ENCODE measurements around the gene ADAMTS2.

The ADAMTS2 gene

DNA sequence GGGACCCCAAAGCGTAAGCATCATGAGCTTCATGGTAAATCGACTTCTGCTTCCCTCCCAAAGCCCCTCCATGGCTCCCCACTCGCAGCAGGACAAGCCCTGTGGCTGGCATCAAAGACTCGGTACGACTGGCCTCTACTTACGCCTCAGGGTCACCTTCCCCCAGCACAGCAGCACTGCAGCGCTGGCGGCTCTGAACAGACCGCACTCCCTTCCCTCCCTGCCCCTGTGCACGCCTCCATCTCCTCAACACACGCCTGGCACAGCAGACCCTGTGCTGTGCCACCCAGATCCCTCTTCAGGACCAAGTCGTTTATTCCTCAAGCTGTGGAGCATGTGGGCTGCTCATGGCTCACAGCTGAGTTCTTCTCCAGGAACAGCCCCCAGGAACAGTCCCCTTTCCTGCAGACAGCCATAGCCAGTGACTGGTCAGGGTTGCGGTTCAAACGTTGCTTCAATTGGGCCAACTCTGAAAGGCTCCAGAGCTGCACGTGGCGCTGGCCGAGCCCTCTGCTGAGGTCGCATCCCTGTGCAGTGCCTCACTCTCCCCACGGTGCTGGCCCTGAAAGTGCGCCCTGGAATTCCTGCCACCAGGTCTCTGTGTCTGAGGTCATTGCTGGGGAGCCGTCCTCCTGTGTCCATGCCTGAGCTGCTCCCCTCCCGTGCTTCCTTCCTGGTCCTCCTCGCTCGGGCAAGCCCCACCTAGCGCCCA lies 197.1 kb downstream of the ADAMTS2 start:
- no peak overlapping the region for H3K4me3 ChIP-seq (ENCODE audit: low read depth, low read length)
- no peak for DNase-seq (ENCODE audit: low read depth)

- DNase-seq (ENCODE audit: low read depth), result no peak
- H3K4me3 ChIP-seq (ENCODE audit: low read depth, low read length), result no peak overlapping the region
These were observed 199.0 kb downstream of the ADAMTS2 start for GRCh38 chr5:179146277-179146676.

- no peak overlapping the region for H3K4me3 ChIP-seq (ENCODE audit: low read depth, low read length)
- DNase-seq (ENCODE audit: low read depth), result no peak
These were observed 201.8 kb downstream of the ADAMTS2 start for GRCh38 chr5:179143446-179143845.

DNA sequence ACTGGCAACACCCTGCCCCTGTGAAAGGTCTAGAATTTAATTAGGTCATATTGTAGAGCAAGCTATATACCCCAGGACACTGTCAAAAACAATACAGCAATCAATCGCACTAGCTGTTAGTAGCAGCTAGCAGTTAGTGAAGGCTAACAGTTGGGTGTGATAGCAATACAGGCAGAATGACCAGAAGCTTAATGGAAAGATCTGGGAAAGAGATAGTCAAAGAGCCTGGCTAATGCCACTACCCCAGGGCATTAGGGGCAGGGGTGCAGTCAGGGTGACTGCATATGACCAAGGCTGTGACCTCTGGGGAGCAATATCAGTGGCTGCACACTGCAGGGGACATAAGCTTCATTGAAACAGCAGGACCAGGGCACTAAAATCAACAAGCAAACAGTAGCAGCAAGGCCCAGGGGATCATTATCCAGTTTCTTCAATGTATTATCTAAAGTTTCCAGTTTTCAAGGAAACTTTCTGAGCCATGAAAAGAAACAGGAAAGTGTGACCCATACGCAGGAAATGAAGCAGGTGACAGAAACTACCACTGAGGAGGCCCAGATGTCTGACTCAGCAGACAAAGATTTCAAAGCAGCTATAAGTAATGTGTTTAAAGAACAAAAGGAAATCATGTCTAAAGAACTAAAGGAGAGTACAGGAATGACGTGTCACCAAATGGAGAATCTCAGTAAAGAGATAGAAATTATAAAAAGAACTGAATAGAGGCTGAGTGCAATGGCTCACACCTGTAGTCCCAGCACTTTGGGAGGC lies 202.6 kb downstream of the ADAMTS2 start:
- DNase-seq (ENCODE audit: low read depth), result peak; percentile 23
- no peak overlapping the region for H3K4me3 ChIP-seq (ENCODE audit: low read depth, low read length)

DNA sequence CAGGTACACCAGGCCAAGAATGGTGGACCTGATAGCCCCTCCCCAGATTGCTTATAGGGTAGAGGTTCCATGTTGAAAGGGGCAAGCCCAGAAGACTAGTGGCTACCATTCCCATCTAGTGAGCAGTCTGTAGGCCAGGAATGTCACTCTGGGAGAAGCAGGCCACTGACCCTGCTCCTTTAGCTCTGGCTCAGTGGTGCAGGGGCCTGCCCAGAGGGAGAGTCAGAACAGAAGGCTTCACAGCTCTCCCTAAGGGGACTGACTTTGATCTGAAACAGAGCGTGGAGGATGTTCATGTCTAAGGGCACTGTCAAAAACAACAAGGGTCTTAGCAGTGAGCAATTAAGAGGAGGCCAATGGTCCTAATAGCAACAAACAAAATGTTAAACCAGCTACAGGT lies 203.4 kb downstream of the ADAMTS2 start:
- no peak for DNase-seq (ENCODE audit: low read depth)
- no peak overlapping the region for H3K4me3 ChIP-seq (ENCODE audit: low read depth, low read length)

DNA sequence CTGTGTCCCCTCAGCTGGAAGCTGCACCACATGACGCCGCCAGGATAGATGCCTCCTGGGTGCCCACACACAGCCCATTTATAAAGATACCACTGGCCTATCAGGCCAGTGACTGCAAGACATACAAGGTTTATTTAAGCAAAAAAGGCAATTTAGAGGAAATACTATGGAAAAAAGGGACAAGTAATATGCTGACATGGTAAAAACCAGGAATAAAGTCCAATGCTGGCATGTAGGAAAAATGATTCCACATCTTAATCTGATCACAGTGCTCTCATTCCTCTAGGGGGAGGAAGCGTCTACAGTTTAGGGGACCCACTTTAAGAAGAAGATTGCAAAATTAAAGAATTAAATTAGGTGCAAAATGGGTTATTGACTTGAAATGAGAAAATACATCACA lies 205.0 kb downstream of the ADAMTS2 start:
- DNase-seq (ENCODE audit: low read depth), result no peak

GRCh38 chr5:179139936-179140235 lies 205.4 kb downstream of the ADAMTS2 start:
- no peak for DNase-seq (ENCODE audit: low read depth)

More for the DNA sequence above, 205.0 kb downstream of the ADAMTS2 start:
- no peak overlapping the region for H3K4me3 ChIP-seq (ENCODE audit: low read depth, low read length)

DNA sequence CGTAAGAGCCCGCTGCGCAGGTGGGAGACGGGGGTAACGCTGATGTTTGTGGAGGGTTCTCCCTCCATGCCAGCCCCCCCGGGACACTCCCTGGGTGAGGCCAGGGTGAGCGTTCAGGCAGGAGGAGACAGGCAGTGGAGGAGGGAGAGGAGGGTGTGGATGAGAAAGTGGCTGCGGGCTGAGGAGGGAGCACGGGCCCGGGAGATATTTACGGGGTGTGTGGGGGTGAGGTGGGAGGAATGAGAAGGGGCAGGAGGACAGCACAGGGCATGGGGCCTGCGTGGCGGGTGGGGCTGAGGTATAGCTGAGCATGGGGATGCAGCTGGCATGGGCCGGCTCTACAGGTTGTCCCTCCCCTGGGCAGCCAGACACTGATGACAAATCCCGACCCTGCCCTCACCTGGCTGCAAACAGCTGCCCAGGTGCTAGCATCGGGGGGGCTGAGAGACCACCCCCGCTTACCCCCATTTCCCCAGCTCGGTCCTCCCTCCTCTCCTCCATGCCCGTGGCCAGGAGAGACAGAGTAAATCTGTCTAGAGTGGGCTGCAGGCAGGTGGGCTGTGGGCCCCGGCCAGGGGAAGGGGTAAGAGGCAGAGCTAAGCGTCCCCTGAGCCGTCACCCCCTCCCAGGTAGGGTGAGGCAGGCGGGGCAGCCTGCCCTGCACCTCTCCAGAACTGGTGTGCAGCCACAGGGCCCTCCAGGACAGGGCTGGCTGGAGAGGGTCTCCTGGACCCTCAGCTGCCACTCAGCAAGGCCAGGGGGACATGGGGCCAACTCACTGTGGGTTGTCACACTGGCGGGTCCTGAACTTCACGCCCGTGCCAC lies 205.9 kb downstream of the ADAMTS2 start:
- H3K4me3 ChIP-seq (ENCODE audit: low read depth, low read length), result no peak overlapping the region
- no peak for DNase-seq (ENCODE audit: low read depth)

More at GRCh38 chr5:179139936-179140235, 205.4 kb downstream of the ADAMTS2 start:
- no peak overlapping the region for H3K4me3 ChIP-seq (ENCODE audit: low read depth, low read length)

GRCh38 chr5:179138568-179138925 lies 206.7 kb downstream of the ADAMTS2 start:
- no peak overlapping the region for H3K4me3 ChIP-seq (ENCODE audit: low read depth, low read length)
- DNase-seq (ENCODE audit: low read depth), result no peak

GRCh38 chr5:179137643-179138567 lies 207.4 kb downstream of the ADAMTS2 start:
- no peak overlapping the region for H3K4me3 ChIP-seq (ENCODE audit: low read depth, low read length)
- no peak for DNase-seq (ENCODE audit: low read depth)

DNA sequence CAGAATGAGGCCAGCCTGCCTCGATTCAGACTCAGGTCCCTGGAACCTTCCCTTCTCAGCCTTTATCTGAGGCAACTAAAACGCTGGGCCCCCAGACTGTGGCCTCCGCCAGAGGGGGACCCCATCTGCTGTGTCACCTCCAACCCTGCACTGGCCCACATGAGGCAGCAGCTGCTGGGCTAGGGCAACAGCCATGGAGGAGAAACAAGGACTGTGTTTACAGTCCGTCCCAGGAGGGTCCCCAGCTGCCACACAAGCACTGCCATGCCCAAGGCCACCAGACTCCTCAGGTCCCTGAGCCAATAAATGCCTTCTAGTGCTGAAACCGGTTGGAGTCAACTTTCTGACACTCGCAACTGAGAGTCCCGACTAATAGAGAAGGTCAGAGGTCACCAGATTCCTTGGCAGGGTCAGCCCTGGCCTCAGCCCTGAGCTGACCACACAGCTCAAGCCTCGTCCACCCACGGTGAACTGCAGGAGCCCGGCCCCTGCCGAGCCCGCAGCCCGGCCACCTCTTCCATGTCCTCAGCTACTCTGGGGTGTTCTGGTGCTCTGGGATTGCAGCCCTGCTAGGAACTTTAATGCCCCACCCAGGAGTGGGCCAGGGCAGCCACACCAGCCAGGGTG lies 208.1 kb downstream of the ADAMTS2 start:
- DNase-seq (ENCODE audit: low read depth), result no peak
- no peak overlapping the region for H3K4me3 ChIP-seq (ENCODE audit: low read depth, low read length)

DNA sequence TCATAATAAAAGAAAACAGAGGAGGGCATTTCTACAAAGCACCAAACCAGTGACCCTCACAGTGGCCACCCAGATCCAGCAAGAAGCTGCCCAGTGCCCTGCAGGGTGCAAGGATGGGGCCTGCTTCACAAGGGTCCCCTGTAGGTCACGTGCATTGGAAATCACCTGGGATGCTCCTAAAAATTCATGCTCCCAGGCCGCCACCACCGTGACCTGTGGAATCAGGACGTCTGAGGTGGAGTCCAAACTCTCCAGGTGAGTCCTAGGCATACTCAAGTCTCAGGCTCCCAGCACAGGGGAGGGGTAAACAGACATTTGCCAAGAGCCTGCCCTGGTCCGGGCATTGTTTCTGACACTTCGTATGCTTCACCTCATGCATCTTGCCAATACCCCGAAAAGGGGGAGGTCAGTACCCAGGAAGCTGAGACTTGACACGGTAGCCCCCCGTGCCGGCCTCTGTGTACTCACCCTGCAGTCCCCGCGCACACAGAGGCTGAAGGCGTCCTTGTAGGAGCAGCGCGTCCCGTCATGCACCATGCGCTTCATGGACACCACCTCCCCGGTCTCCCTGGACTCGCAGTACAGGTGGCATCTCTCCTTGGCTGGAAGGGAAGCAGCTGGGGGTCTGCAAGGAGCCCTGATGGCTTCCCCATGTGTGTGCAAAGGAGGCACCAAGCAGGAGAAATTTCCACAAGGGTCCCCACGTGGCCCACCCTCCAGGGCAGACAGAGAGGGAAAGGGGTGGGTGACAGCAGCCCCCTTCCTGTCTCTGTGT lies 209.6 kb downstream of the ADAMTS2 start:
- no peak overlapping the region for H3K4me3 ChIP-seq (ENCODE audit: low read depth, low read length)
- no peak for DNase-seq (ENCODE audit: low read depth)

- no peak for DNase-seq (ENCODE audit: low read depth)
- no peak overlapping the region for H3K4me3 ChIP-seq (ENCODE audit: low read depth, low read length)
These were observed 210.3 kb downstream of the ADAMTS2 start for GRCh38 chr5:179135006-179135405.

- no peak overlapping the region for H3K4me3 ChIP-seq (ENCODE audit: low read depth, low read length)
- no peak for DNase-seq (ENCODE audit: low read depth)
These were observed 210.8 kb downstream of the ADAMTS2 start for GRCh38 chr5:179134511-179134910.

DNA sequence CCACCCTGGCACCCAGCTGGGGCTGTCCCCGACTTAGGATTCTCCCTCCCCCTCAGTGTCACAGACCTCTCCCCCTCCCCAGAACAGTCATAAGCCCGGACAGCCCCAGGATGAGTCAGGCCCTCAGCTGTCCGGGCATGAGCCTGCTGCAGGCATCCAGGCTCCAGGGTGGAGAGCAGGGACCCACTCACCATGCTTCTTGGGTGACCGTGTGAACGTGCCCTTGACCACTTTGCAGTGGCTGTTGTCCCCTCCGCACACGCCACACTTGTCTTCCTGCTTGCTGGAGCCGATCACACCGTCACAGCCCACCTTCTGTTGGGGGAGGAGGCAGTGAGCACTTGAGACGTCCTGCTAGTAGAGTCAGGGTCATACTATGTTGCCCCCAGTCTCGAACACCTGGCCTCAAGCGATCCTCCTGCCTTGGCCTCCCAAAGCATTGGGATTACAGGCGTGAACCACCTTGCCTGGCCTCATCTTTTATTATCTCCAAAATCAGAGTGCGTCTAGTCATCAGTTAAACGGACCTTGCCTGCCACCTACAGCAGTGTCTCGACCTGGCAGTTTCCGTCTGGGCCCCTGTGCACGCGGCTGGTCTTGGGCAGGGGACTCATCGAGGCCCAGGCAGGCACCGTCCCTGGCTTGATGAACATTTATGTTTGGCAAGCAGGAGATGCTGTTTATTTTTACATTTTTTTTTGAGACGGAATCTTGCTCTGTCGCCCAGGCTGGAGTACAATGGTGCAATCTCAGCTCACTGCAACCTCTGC lies 212.5 kb downstream of the ADAMTS2 start:
- DNase-seq (ENCODE audit: low read depth), result no peak
- H3K4me3 ChIP-seq (ENCODE audit: low read depth, low read length), result no peak overlapping the region

DNA sequence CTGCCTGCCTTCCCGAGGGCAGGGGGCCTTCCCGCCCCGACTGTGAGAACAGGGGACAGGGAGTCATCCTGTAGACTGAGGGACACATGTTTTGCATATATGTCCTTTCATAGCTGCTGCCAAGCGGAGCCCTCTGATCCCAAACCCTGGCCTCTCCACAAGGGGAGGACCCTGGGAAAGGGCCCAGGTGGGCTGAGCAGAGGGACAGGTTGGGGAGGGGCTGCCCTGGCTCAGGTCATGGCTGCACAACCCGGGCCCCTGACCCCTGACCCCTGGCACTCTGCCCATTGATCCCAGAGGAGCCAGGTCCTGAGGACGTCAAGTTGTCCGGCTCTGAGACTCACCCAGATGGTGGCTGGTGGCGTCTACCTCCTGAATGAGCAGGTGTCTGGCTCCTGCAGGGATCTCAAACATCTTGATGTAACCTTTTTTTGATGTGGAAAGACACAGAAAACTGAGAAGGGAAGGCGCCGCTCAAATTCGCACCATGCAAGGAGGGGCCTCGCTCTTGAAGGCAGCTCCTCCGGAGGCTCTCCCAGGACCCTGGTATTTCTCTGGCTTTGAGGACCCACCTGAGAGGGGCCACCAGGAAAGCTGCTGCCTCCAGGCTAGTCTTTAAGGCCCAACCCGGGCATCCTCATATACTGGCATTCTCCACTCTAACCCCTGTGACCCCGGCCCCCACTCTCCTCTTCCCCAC lies 213.2 kb downstream of the ADAMTS2 start:
- no peak overlapping the region for H3K4me3 ChIP-seq (ENCODE audit: low read depth, low read length)
- DNase-seq (ENCODE audit: low read depth), result no peak

DNA sequence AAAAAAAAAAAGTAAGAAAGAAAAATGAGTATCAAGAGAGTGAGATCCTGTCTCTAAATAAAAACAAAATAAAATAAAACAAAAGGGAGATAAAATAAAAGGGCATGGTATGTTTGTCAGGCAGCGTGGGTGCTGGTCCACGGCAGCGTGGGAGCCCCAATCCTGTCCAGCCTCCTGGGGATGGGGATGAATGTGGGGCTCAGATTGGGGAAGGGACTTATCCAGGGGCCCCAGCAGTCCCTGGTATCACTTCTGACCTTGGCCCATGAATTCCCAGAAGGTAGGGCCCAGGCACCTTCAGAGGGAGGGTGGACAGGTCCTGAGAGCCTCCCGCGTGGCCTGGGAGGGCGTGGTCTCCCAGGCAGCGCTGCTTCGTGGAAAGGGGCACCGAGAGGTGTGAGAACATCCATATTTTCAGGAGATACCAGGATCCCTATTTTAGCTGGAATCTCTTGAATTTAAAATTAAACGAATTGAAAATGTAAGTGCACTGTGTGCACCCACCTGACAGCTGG lies 213.9 kb downstream of the ADAMTS2 start:
- no peak for DNase-seq (ENCODE audit: low read depth)
- no peak overlapping the region for H3K4me3 ChIP-seq (ENCODE audit: low read depth, low read length)
